NCI-H446 treated with DMSO at 0.1 percent for 48 hours (cell line): ENCODE results near the gene KCNJ8.
"Not testable (repeated sequence)": the region's sequence is repeated elsewhere in the genome, so short reads cannot be mapped to it uniquely, and the experiment has no call there.

Experiments used
- DNase-seq: peaks from one replicate; lab custom pipeline; 2025; lab: John Stamatoyannopoulos, UW

The KCNJ8 gene

DNA sequence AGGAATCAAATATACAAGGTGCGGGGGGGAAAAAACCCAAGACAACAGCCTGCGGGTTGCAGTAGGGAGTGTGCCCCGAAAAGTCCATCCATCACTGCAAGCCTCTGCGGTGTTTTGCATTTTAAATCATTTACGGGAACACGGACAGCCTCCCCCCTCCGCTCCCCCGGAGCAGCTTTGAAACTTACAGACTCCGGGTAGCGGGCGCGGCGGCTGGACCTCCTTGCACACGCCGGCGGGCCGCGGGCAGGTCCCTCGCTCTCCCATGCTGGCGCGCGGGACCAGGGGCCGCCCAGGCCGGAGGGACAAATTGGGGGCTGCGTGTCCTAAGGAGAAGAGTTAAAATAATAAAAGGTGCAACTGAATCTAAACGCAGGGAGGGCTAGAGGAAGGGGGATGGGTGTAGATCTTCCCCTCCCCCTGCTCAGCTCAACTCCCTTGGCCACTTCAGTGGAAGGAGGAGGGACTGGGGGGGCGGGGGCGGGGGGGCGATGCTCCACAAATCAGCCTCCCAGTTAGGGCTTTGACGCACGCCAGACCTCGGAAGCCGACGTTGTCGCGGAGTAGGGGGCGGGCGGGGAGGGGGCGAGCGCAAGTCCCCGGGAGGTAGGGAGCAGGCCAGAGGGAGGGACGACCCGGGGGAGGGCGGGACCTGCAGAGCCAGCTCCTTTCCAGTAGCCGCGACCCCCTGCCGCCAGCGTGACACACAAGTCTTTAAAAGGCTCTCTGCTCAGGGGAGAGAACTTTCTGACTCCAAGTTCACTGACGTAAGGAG is at the start of gene KCNJ8:
TSS of gene KCNJ8 (minus strand) at position 349 of the 775 bp plus-strand sequence. CDS start 1,090 bp downstream, outside the sequence.
- peak; percentile 64 for DNase-seq

DNA sequence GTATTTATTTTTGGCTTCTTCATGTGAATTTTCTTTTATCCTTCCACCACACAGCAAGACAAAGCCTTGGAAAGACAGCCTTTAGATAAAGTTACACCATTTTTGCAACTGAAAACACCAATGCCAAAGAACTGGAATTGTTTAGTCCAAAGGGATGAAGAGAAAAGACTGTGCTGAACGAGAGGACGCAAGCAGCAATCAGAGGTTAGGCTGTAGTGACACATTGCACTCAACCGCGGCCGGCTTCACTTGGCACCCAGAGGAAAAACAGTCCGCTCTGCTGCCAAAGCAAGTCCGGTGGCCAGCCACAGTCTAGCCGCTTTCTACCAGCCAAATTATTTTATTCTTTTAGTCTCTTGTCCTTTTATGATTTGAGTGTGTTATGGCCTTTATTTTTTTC is 49.1 kb upstream of the KCNJ8 start:
- DNase-seq = peak; percentile 20

DNA sequence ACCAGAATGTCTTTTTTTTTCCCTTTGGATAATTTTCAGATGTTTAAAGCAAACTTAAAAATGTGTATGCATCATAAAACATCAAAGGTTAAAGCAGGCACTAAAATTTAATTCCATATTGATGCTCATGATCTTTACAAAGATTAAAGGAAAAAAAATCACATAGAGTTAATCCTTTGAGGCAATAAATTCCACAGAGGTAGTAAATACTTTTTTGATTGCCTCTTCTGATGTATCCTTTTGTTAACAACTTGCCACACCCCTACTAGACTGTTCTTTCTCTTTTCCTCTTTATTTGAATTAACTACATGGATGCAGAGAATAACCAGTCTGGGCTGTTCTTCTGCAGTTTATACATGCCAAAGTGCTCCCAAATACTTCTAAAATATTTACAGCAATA is 45.2 kb upstream of the KCNJ8 start:
- no peak for DNase-seq

DNA sequence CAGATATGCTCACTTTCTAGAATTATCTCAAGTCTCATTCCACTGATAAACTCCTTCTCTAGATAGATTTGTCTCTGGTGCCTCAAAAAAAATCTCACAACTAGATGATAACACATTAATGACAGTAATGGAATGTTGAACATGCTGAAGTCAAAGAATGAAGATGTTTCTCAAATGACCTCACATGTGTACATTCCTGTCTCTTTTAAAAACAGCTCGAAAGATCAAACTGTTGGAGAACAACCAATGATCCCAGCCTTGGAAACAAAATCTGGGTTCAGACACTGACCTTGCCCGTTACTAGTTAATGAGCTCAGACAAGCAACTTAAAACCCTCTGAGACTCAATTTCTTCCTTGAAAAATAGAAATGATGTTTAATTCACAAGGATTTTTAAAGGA is 44.7 kb upstream of the KCNJ8 start:
- DNase-seq = no peak

DNA sequence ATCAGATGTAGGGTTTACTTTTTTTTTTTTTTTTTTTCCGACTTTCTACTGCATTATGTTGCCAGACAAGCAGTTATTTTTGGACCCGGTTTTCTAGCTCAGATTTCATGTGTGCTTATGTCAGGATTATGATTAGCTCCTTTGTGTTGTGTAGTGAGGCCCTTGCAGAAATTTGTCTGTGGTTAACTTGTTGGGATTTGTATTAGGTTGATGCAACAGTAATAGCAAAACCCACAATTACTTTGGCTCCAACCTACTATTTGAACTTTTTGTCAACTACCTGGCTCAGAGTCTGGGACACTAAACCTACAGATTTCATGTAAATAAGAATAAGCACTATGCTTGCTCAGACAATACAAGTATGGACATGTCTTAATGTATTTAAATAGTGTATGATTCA is 44.1 kb upstream of the KCNJ8 start:
- no peak for DNase-seq

DNA sequence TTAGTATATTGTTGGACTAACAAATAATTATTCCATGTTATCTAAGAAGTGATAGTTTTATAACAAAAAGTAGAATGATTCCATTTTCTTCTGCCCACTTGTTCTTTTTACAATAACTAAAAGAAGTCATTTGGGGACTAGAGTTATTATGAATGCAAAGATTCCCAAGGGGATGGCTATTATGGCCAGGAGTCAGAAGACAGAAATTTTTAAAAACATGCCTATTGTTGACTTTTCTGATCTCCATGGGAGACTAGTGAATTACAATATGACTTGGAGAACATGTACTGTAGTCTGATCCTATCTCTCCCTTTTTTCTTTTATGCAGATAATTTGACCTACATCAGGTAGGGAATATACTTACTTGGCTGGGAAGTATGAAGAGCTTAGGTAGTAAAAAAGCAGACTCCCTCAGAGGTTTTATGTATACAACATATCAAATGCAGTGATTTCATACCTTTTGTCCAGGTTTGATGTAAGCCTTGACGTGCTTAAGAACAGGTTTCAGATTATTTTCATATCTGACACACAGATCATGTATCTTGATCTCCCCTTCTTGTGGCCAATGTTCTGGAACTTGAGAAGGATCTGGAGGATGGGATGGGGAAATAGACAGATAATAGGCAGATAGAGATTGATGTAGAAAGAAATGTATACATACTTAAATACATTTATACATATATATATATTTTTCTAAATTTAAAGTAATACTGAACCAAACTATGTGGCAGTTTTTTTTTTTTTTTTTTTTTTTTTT is 41.0 kb upstream of the KCNJ8 start:
- DNase-seq = no peak

DNA sequence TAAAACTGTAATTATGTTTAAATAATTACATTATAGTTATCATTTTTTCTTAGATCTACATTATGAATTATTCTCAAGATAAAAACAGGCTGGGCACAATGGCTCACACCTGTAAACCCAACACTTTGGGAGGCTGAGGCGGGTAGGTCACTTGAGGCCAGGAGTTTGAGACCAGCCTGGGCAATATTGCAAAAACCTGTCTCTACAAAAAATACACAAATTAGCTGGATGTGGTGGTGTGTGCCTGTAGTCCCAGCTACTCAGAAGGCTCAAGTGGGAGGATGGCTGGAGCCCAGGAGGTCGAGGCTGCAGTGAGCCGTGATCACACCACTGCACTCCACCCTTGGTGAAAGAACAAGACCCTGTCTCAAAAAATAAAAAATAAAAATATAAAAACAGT is 40.3 kb upstream of the KCNJ8 start:
- DNase-seq = no peak

DNA sequence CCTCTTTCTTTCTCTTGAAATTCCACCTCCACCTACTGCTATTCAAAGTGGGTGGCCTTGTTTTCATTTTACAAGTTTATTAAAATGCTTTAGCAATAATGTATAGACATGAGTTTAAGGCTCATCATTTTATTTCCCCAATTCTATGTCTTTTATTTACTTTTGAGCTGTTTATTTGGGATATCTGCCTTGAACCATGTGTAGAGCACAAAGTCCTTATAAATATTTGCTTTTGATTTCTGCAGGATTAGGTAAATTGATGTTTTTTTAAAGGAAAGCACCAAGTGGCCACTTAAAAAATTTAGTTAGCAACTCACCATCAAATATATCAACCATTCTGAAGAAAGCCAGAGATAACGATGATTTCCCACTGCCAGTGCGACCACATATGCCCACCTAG is 39.8 kb upstream of the KCNJ8 start:
- DNase-seq = no peak

DNA sequence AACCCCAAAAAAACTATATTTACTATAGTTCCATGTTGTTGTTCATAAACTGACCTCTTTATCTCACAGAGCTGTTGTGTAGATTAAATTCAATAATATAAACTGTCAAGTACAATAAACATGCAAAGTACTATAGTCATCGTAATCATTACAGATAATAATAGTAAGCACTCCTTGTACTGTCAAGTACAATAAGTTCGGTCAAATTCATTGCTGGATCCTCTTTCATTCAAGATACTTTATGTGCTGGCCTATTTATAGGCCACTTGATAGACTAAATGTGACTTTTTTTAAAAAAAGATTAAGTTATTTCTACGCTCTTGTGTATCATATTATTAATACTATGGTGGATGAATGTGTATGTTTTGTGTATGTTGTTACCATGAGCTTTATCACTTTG is 39.2 kb upstream of the KCNJ8 start:
- no peak for DNase-seq

DNA sequence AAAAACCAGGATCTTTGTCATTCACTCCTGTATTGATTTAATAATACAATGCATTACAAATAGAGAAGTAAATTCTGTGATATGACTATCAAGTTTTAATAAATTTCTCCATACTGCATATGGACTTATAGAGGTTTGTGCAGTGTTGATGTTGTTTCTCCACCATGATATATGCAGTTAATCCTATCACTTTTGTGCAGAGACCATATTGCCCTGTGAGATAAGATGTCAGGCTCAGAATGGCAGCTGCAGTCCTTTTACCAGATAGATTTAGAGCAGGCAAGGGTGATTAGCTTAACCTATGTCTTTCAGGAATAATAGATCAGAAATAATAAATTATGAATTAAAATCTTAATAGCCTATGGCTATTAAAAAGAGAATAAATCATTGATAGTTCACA is 38.6 kb upstream of the KCNJ8 start:
- no peak for DNase-seq

DNA sequence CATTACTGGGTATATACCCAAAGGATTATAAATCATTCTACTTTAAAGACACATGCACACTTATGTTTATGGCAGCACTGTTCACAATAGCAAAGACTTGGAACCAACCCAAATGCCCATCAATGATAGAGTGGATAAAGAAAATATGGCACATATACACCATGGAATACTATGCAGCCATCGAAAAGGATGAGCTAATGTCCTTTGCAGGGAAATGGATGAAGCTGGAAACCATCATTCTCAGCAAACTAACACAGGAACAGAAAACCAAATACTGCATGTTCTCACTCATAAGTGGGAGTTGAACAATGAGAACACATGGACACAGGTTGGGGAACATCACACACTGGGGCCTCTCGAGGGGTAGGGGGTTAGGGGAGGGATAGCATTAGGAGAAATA is 37.8 kb upstream of the KCNJ8 start:
- not testable (repeated sequence) for DNase-seq

DNA sequence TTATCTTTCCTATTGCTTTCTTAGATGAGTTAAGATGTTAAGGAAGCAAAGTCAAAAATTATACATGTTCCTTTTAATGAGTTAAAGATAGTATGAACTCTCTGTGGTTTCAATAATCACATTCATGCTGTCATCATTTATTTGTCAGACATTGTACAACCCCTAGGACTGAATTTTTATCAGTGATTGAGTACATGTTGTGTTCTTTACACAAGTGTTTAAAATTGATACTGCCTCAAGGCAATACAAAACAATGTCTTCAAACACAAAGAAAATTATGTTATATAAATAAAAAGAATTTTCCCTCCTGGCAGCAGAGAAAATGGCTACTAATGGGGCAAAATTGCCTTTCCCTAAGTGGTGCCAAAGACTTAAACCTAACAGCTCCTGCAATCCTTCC is 34.6 kb upstream of the KCNJ8 start:
- DNase-seq = no peak

DNA sequence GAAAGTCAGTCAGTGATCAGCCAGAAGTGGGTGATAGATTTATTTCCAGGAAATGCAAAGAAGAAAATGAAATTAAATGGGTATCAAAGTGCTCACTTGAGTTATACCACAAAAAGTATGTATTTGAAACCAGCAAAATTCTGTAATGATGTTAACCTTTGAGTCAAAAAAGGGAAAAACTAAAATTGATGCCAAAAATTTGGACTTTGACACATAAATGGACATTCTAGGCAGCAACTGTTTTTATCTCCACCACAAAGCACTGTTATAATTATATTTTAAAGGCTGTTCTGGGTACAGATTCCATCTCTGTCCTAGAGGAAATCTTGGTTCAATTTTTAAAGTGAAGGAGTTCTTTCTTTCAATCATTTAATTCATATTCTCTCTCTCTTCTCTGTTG is 31.7 kb upstream of the KCNJ8 start:
- no peak for DNase-seq

DNA sequence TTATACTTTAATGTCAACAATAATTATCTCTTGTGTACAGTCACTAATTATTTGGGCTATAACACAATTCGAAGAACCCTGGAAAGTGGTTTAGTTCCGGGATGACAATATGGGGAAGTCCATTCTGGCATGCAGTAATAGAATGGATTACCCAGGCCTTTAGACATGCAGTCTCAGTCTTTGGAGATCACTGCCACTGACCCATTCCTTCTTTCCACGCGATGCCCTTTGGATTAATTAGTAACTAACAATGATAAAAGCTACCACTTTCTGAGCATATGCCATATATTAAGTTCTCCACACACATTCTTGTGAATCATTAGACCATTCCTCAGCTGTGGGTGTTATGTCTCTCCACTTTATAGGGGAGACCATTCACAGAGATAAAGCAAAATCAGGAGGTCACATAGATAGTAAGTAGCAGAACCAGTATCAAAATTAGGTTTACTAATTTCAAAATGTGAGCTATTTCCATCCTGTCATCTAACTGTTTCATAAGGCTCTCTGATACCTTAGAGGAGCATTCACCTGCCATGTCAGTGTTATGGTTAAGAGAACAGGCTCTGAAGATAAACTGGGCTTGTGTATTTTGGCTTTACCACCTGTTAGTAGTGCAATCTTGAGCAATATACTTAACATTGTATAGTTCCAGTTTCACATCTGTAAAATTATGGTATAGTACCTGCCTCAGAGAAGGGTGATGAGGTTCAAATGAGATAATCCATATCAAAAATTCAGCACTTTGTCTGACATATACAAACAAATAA is 27.2 kb upstream of the KCNJ8 start:
- no peak for DNase-seq

DNA sequence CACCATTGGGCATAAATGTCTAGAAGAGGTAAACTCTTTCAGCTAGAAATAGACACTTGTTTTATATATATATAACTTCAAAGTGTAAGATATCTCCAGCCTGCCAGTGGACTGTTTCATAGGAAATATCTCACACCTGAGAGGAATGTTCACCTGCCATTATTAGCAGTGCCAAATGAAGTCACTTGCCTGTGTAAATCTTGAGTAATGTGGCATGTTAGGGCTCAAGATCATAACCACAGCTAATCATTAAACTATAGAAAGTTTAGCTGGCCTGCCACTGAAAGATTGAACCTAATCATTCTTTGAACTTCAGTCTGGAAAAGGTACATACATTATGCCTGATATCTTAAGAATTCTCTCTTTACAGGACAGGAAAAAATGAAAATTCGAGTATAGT is 25.5 kb upstream of the KCNJ8 start:
- DNase-seq = no peak

DNA sequence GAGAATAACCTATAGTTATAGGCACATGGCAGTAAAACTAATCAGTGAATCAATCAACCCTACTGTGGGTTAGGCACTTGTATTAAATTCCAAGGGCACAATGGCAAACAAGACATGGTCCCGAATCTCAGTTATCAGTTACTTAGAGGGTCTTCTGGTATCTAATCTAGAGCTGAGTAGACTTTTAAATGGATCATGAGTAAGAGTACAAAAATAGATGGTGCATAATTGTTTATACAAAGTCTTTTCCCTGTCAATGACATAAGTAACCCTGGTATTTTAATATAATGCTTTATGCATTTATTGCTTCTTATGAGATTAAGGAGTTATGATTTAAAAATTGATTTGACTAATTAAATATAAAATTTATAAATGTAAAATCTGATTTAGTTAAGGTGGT is 23.0 kb upstream of the KCNJ8 start:
- no peak for DNase-seq

DNA sequence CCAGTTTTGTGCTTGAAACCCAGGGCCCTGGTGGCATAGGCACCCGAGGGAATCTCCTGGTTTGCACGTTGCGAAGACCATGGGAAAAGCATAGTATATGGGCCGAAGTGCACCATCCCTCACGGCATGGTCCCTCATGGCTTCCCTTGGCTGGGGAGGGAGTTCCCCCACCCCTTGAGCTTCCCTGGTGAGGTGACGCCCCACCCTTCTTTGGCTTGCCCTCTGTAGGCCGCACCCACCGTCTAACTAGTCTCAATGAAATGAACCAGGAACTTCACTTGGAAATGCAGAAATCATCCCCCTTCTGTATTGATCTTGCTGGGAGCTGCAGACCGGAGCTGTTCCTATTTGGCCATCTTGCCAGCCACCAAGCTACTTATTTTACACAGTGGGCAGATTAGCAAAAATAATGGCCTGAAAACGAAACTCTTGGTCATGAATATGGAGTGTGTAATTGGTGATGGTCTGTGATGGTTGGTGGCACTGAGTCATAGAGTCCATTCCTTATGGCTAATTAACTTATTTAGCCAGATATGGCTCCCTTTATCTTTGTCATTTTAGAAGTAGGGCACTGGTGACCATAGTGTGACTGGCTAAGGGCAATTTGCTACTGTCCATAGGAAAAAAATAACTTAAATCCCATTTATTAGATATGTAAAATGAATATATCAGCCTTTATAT is 21.3 kb upstream of the KCNJ8 start:
- DNase-seq = no peak

DNA sequence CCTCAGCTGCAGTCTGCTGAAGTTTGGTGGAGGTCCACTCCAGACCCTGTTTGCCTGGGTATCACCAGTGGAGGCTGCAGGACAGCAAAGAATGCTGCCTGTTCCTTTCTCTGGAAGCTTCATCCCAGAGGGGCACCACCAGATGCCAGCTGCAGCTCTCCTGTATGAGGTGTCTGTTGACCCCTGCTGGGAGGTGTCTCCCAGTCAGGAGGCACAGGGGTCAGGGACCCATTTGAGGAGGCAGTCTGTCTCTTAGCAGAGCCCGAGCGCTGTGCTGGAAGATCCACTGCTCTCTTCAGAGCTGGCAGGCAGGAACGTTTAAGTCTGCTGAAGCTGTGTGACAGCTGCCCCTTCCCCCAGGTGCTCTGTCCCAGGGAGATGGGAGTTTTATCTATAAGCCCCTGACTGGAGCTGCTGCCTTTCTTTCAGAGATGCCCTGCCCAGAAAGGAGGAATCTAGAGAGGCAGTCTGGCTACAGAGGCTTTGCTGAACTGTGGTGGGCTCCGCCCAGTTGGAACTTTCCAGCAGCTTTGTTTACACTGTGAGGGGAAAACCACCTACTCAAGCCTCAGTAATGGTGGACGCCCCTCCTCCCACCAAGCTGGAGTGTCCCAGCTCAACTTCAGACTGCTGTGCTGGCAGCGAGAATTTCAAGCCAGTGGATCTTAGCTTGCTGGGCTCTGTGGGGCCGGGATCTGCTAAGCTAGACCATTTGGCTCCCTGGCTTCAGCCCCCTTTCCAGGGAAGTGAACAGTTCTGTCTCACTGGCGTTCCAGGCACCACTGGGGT is 20.5 kb upstream of the KCNJ8 start:
- DNase-seq = not testable (repeated sequence)

DNA sequence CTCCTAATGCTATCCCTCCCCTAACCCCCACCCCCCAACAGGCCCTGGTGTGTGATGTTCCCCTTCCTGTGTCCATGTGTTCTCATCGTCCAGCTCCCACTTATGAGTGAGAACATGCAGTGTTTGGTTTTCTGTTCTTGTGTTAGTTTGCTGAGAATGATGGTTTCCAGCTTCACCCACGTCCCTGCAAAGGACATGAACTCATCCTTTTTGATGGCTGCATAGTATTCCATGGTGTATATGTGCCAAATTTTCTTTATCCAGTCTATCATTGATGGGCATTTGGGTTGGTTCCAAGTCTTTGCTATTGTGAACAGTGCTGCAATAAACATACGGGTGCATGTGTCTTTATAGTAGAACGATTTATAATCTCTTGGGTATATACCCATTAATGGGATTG is 15.2 kb upstream of the KCNJ8 start:
- DNase-seq = not testable (repeated sequence)

DNA sequence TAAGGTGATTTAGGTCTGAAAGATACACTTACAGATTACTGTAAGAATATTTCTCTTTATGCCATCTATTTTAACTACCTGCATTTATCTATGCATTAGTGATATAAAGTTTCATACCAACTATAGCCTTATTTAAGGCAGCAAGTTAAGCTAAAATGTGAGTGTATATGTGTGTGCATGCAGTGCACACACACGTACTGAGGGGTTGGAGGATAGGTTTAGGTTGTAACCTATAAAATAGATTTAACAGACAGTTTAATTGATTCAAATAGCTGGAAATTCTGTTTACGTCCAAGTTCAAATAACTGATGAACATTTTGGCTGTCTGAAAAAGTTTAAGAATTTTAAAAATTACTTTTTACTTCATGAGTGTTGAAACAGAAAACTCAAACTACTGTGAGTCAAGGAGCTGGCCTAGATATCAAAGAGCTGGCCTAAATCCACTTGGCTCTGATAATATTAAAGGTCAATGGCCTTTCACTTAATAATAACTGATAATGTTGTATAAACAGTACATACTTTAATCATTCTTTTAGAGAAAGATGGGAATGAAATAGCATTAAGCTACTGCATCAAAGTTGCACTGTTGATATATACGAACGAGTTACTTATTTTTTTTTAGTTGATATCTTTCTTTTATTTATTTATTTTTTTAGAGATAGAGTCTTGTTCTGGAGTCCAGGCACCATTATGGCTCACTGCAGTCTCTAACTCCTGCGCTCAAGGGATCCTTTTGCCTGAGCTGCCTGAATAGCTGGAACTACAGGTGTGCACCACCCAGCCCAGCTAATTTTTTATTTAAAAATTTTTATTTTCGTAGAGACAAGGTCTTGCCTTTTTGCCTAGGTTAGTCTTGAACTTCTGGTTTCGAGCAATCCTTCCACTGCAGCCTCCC is 13.8 kb upstream of the KCNJ8 start:
- DNase-seq = no peak
